PC-9 (cell line): ENCODE results near the gene RPS6KA5. TPM values are rescaled to one million over a fixed set of nuclear protein-coding genes. Genes with fewer than 3 reads are reported as not detected.

ENCODE experiments used
- BruUV-seq: library from RNA; stranded (reverse); fragments of 400-500 nt; replicated peaks from 2 replicates; lab custom pipeline; 2021; lab: Mats Ljungman, UMichigan
- CTCF ChIA-PET: fragments of 300-600 bp; sonication (Branson Sonifier 250); formaldehyde crosslinking; loops from one replicate; lab custom pipeline; 2022; ENCODE audit warnings: antibody characterized with exemption; lab: Charles Lee
- POLR2A ChIA-PET: fragments of 300-600 bp; sonication (Branson Sonifier 250); formaldehyde crosslinking; loops from one replicate; lab custom pipeline; 2022; ENCODE audit warnings: antibody characterized with exemption; ENCODE audit not compliant: unreplicated experiment; lab: Charles Lee
- DNase-seq, 2 experiments: peaks; one replicate each; pipeline versions ENCODE4 v3.0.0 to v3.0.0-alpha.2; 2015 to 2022; ENCODE audit warnings: mixed read lengths in 1 of 2
- H2AFZ ChIP-seq: fragments of 200-600 bp; sonication (generic); 2 replicates; pipeline ENCODE4 v1.8.1; 2017; ENCODE audit warnings: antibody characterized with exemption
- H3F3A ChIP-seq: fragments of 200-600 bp; sonication (generic); 2 replicates; pipeline ENCODE4 v1.8.1; 2017; ENCODE audit warnings: antibody characterized with exemption, mild to moderate bottlenecking, low read depth; ENCODE audit not compliant: insufficient read depth
- H3K27ac ChIP-seq: fragments of 200-600 bp; sonication (generic); 2 replicates; pipeline ENCODE4 v1.6.1; 2016; ENCODE audit warnings: mixed run types
- H3K27me3 ChIP-seq: fragments of 200-600 bp; sonication (generic); 2 replicates; pipeline ENCODE4 v1.6.1; 2016; ENCODE audit warnings: low read depth, mixed run types; ENCODE audit not compliant: insufficient read depth
- H3K36me3 ChIP-seq: fragments of 200-600 bp; sonication (generic); 2 replicates; pipeline ENCODE4 v1.6.1; 2016; ENCODE audit warnings: low read depth, mixed run types
- H3K4me1 ChIP-seq: fragments of 200-600 bp; sonication (generic); replicated peaks from 2 replicates; pipeline ENCODE4 v1.6.1; 2016; ENCODE audit warnings: mixed run types; ENCODE audit not compliant: insufficient read depth
- H3K4me2 ChIP-seq: fragments of 200-600 bp; sonication (generic); 2 replicates; pipeline ENCODE4 v1.6.1; 2017; ENCODE audit warnings: mixed run types
- H3K4me3 ChIP-seq: fragments of 200-600 bp; sonication (generic); 2 replicates; pipeline ENCODE4 v1.6.1; 2016; ENCODE audit warnings: mixed run types
- H3K79me2 ChIP-seq: fragments of 200-600 bp; sonication (generic); 2 replicates; pipeline ENCODE4 v1.6.1; 2017; ENCODE audit warnings: low read depth, mixed run types
- H3K9me2 ChIP-seq: fragments of 200-600 bp; sonication (generic); 2 replicates; pipeline ENCODE4 v1.8.1; 2017; ENCODE audit warnings: mild to moderate bottlenecking; ENCODE audit not compliant: insufficient read depth
- H3K9me3 ChIP-seq: fragments of 200-600 bp; sonication (generic); 2 replicates; pipeline ENCODE4 v1.8.1; 2016; ENCODE audit warnings: low read depth; ENCODE audit not compliant: insufficient read depth
- H4K20me1 ChIP-seq: fragments of 200-600 bp; sonication (generic); 2 replicates; pipeline ENCODE4 v1.8.1; 2017; ENCODE audit not compliant: insufficient read depth
- CTCF ChIP-seq: fragments of 200-600 bp; sonication (generic); conservative IDR thresholded peaks from 2 replicates; pipeline ENCODE4 v1.6.1; 2017; ENCODE audit warnings: mixed run types, antibody characterized with exemption, mild to moderate bottlenecking, moderate library complexity
- EZH2 ChIP-seq: fragments of 200-600 bp; sonication (generic); IDR thresholded peaks from 2 replicates; pipeline ENCODE4 v1.8.0; 2017; ENCODE audit warnings: antibody characterized with exemption, low read depth
- intact Hi-C: fragments of 100-400 bp; cut with micrococcal nuclease; formaldehyde crosslinking; loops from one replicate; pipeline ENCODE4 v1.10.0; 2022; ENCODE audit not compliant: unreplicated experiment
- total RNA-seq: library from RNA; stranded (reverse); gene quantifications from 2 replicates; pipeline ENCODE4 v1.2.3, GENCODE V29; 2021

Gene RPS6KA5
- total RNA-seq, 1 experiment from 2014 or later, result 3.5 TPM

GRCh38 chr14:91046488-91047072 is 13.9 kb downstream of the RPS6KA5 start:
- no peaks in the 10 kb centered on the region for H3K36me3 ChIP-seq
- no TSS peak for BruUV-seq
- CTCF ChIA-PET, result no interaction called here
- POLR2A ChIA-PET, result no interaction called here
- no peak overlapping the region for H3K4me3 ChIP-seq
- no peak overlapping the region for H3K4me2 ChIP-seq
- no peak overlapping the region for H2AFZ ChIP-seq
- H3F3A ChIP-seq, result no peaks in the 10 kb centered on the region
- no peaks in the 10 kb centered on the region for H3K4me1 ChIP-seq
- H3K27me3 ChIP-seq, result no peaks in the 10 kb centered on the region
- H3K27ac ChIP-seq, result no peak overlapping the region
- H3K79me2 ChIP-seq, result no peaks in the 10 kb centered on the region
- no peaks in the 10 kb centered on the region for H3K9me2 ChIP-seq
- H4K20me1 ChIP-seq, result no peaks in the 10 kb centered on the region
- H3K9me3 ChIP-seq, result no peaks in the 10 kb centered on the region
- TF ChIP-seq CTCF (no peak), EZH2 (no peak)
- intact Hi-C loops, result no loop called here
- DNase-seq, result no peak

GRCh38 chr14:91041450-91041849 is 19.0 kb downstream of the RPS6KA5 start:
- POLR2A ChIA-PET, result interaction anchor here (0.7 kb wide), 1 partner anchor 19 kb away, joined by 3 read pairs; no protein-coding TSS in a partner anchor
- H3F3A ChIP-seq, result no peaks in the 10 kb centered on the region
- H3K4me1 ChIP-seq, result no peaks in the 10 kb centered on the region
- no peak overlapping the region for H3K27ac ChIP-seq
- no peak overlapping the region for H3K4me3 ChIP-seq
- CTCF ChIA-PET, result no interaction called here
- no peaks in the 10 kb centered on the region for H3K79me2 ChIP-seq
- no peak overlapping the region for H3K4me2 ChIP-seq
- no peaks in the 10 kb centered on the region for H3K27me3 ChIP-seq
- no peak for DNase-seq
- H2AFZ ChIP-seq, result no peak overlapping the region
- H3K9me3 ChIP-seq, result no peaks in the 10 kb centered on the region
- no peaks in the 10 kb centered on the region for H4K20me1 ChIP-seq
- TF ChIP-seq EZH2 (no peak), CTCF (no peak)
- BruUV-seq, result no TSS peak
- H3K9me2 ChIP-seq, result no peaks in the 10 kb centered on the region
- no peaks in the 10 kb centered on the region for H3K36me3 ChIP-seq
- intact Hi-C loops, result no loop called here

- DNase-seq, result no peak
- Histone ChIP-seq H3K27ac (no peak overlapping the region), H3K9me2 (no peaks in the 10 kb centered on the region), H4K20me1 (no peaks in the 10 kb centered on the region), H3K4me3 (no peak overlapping the region), H3K36me3 (no peaks in the 10 kb centered on the region), H3K27me3 (no peaks in the 10 kb centered on the region), H3K79me2 (no peaks in the 10 kb centered on the region), H3K9me3 (no peaks in the 10 kb centered on the region), H3K4me1 (no peaks in the 10 kb centered on the region), H3K4me2 (no peak overlapping the region), H3F3A (no peaks in the 10 kb centered on the region), H2AFZ (no peak overlapping the region)
- ChIA-PET CTCF (no interaction called here), POLR2A (interaction anchor here (0.7 kb wide), 1 partner anchor 20 kb away, joined by 3 read pairs; no protein-coding TSS in a partner anchor)
- intact Hi-C loops, result no loop called here
- BruUV-seq, result no TSS peak
- TF ChIP-seq CTCF (no peak), EZH2 (no peak)
Measured at GRCh38 chr14:91040545-91040944, 19.9 kb downstream of the RPS6KA5 start.
